Activated T-helper 1 cell treated with anti-CD3 and anti-CD28 coated beads, Interleukin-2, amount 50 U/mL, for 16 hours (primary cell): ENCODE measurements around the gene ZFAND3.

ENCODE experiments used
- DNase-seq, 2 donors: peaks; one replicate each; pipeline ENCODE4 v3.0.0-alpha.2; 2020; ENCODE audit warnings: low read depth in 1 of 2, low spot score in 1 of 2

The ZFAND3 gene

GRCh38 chr6:38164671-38165108 is 345.2 kb downstream of the ZFAND3 start:
- DNase-seq: no peak

GRCh38 chr6:38166411-38167240 is 347.1 kb downstream of the ZFAND3 start:
- DNase-seq: no peak

GRCh38 chr6:38167598-38167997 is 348.1 kb downstream of the ZFAND3 start:
- DNase-seq: no peak

- no peak for DNase-seq
Observed at GRCh38 chr6:38168126-38168525, 348.6 kb downstream of the ZFAND3 start.

DNA sequence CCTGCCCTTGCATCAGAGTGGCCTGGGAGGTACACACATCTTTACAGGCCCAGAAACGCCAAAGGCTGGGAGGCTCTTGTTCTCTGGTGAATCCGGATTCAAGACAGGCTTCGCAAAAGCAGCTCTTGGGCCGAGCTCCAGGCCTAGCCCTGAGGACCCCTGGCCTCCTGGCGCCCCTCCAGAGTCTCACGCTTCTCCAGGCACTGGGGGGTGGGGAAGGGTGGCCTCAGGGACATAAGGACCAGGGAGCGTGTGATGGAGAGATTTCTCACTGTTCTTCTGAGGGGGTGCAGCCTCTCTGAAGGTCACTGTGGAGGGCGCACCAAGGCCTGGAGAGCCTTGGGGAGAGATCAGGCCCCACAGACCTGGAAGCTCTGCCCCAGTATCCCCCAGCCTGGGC is 349.2 kb downstream of the ZFAND3 start:
- no peak for DNase-seq

DNA sequence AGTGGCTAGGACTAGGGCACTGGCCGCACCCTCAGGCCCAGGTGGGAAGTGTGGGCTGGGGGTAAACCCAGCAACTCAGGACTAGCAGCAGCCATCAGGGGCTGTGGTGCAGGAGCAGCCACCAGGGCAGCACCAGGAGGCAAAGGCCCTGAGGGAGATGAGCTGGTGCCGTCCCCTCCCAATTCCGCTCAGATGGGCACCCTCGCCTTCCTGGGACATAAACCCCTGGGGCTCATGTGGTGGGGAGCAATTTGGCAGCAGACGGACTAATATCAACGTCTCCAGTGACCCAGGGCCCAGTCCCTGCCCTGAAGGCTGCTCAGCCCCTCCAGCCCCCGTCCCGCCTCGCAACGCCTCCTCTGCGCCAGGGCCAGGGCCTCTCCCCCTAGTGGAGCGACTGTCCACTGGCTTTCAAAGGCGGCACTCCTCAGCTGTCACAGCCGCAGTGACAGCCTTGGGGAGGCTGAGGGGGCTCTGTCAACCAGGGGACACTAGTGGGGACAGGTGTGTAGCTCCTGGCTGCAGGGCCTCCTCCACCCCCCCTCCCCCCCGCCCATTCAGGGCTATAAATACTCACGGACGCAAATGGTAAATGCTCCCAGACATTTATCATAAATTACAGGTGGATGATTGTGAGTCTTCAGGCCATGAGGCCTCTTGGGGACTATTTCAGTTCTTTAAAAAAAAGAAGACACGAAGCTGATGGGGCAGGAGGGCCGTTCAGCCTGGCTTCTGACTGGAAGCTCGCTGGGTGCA is 349.9 kb downstream of the ZFAND3 start:
- no peak for DNase-seq

GRCh38 chr6:38169977-38170526 is 350.5 kb downstream of the ZFAND3 start:
- DNase-seq: no peak

DNA sequence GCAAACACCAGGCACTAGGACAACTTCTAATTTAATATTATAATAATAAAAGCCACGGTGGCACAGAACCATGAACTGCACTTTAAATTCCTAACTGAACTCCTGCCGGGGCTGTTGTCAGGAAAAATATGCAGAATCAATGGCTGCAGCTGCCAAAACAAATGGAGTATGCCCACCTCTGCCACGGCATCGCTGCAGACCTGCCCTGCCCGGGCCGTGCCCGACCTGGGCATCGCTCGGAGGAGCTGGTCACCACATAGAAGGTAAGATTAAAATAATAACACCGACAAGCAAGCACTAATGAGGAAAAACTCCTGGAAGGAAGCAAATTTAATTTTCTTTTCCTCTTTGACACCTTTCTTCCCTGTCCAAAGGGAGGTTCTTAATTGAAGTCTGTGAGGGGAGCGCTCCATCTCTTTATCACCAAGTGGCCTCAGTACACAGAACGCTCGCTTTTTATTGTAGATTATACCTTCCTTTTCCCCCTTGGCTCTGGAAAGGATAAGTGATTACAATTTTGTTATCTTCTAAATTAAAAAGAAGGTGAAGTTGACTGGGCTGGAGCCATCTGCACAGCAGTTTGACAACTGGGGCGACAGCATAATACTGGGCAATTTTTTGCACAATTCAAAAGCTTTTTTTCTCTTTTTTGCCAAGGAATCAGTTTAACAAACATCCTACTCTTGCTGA is 351.3 kb downstream of the ZFAND3 start:
- no peak for DNase-seq

- DNase-seq: no peak
Observed at GRCh38 chr6:38171997-38172738, 352.6 kb downstream of the ZFAND3 start.

- no peak for DNase-seq
Observed at GRCh38 chr6:38172739-38173410, 353.3 kb downstream of the ZFAND3 start.

DNA sequence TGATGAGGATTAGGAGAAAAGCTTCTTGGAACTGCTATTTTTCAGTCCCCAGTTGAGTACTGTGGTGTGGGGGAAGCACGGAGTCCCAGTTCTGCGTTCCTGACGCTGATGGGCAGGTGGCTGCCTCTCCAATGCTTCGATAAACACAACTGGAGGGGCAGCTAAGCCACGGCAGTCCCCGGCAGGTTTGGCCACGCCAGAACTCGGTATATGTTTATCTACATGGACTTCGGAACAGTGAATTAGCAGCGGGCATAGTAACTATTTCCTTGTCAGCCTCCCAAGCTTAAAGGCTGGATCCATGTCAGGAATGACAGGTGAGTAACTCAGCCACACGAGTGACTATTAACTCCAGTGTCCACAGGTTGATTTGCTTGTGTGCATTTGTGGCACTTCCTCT is 354.4 kb downstream of the ZFAND3 start:
- DNase-seq: no peak

GRCh38 chr6:38174315-38174714 is 354.8 kb downstream of the ZFAND3 start:
- no peak for DNase-seq

- DNase-seq: no peak
Observed at GRCh38 chr6:38174806-38175495, 355.4 kb downstream of the ZFAND3 start.

DNA sequence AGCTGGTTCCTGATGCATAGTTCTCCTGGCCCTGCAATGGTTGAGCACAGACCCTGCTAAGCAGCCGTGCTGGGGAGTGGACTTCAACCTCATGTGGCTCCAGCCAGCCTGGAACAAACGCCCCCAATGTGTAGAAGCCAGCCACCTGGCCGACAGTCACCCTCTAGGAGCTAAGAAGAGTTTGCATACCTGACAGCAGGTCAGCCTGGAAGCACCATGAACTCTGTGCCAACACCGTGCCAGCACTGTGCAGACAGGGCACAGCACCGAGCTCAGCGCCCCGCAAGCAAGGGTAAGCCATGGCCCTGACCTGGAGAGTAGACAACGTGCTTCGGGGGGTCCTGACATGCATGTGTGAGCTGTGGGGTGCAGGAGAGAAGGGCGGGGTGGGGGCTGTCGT is 356.3 kb downstream of the ZFAND3 start:
- DNase-seq: no peak

DNA sequence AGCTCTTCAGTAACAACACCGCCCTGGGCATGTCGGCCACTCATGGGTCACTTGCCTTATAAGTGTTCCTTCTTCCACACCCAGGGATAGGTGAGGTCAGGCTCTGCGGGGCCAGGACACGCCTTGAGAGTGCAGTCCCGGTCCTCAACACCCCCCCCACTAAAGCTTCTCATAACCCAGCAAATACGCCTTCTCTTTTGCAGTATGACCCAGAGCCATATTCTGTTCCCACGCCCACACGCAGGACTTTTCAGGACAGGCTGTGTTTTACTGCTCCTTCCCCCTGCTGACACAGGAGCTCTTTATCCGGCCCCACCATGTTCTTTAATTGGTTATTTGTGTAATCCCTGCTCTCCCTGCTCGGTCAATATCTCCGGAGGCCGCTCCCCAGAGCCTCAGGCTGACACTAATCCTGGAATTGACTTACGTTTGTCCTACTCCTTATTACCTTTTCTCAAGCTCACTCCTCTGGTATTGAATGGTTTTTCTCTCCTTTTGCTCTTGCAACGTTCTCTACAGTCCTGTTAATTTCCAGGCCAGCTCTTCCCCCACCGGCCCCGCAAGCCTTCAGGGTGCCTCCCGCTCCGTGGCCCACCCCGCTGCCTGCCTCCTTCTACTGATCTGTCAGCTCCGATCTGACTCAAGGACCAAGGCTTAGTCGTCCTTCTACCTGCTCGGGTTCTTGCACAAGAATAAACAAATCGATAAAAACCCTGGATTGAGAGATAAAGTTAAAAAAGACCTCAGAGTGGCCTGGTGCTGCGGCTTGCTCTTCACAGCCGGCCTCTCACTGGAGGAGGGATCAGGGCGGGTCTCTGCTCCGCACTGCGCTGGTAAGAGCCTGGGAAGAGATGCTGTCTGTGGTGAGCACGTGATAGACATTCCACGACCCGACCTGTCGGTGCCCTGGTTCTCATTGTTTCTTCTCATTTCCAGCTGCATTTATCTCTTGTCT is 357.5 kb downstream of the ZFAND3 start:
- DNase-seq: no peak

DNA sequence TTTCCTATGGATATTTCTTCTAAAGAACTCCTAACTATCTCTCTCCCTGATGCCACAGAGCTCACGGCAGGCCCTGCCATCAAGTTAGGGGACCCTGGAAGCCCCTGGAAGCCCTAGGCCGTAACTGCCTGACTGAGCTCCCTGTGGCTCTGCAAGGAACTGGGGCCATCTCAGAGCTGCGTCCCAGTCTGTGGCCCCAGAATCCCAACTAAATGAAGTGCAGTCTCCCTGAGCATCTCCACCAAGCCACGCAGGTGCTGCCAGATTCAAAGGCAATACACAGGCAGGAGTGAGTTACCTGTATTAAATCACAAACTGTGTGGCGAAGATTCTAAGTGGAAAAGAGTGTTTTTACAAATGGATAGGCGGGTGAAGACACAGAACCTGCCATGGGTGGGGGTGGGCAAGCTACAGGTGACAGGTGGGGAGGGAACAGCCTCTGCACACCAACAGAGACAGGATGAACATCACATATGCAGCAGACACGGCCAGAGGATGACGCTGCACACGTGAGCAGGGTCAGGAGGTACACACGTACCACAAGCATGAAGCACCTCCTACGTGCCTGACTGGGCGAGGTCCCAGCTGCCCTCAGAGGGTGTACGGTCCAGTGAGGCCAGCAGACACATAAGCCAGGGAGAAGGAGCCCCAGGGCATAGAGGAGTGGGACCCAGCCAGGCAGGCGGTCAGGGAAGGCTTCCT is 358.5 kb downstream of the ZFAND3 start:
- no peak for DNase-seq

DNA sequence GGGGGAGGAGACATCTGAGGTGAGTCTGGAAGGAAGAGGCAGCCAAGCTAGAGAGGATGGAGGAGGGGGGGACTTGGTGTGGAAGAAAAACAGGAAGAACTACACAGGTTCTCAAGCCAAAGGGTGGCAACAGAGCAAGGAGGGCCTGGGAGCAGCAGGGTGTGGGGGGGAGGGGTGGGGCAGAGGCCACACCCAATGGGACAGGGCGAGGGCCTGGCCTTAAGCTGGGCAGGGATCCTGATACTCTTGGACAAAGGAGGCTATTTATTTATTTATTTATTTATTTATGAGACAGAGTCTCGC is 359.0 kb downstream of the ZFAND3 start:
- no peak for DNase-seq

GRCh38 chr6:38179300-38179699 is 359.8 kb downstream of the ZFAND3 start:
- DNase-seq: no peak
